ENCODE measurements around the gene MAP3K14. TPM values are rescaled to one million over a fixed set of nuclear protein-coding genes. Genes with fewer than 3 reads are reported as not detected.

MAP3K14 gene
- total RNA-seq, 1 experiment from 2014 or later = 7.8 TPM

DNA sequence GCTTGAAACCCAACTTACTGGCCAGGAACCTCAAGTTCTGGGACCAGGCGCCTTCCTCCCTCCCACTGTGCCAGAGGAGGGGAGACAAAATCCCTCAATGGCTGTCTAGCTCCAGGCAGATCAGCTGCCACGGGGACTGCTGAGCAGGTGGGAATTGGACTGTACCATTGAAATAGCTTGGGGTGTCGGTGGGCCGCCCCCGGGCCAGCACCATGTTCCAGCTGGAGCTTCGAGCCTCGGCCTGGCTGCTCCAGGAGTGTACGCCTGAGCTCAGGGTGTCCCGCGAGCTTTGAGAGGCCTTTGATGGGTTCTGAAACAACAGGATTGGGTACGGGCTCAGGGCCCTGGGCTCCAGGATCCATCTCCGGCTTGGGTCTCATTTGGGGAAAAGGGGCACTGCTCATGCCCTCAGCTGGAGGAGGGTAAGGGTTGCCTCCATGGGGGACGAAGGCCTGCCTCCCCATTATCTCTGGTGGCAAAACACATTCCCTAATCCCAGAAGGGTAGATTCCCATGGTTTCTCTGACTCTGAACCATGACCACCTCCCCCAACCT is 50.4 kb downstream of the MAP3K14 start:
- Histone ChIP-seq H3T11ph (ENCODE audit: low read length) (no peak overlapping the region), H2BK12ac (ENCODE audit: insufficient read length, low read depth, low read length) (no peak overlapping the region), H3K79me1 (ENCODE audit: insufficient read depth, low read depth, low read length, poor library complexity, severe bottlenecking) (no peaks in the 10 kb centered on the region), H4K8ac (replicated peaks; ENCODE audit: insufficient read length, low read depth, low read length) (no peak overlapping the region), H2AK5ac (ENCODE audit: insufficient read length, low read length) (no peak overlapping the region), H3K4ac (ENCODE audit: low read depth, low read length) (no peak overlapping the region), H3K4me2 (ENCODE audit: insufficient read depth, insufficient read length, low read length) (no peak overlapping the region), H3K23ac (ENCODE audit: insufficient read length, low read depth, low read length) (no peak overlapping the region), H4K20me1 (ENCODE audit: control insufficient read depth, insufficient read depth, insufficient read length) (no peaks in the 10 kb centered on the region), H3K14ac (ENCODE audit: insufficient read depth, low read length) (no peak overlapping the region), H3K79me2 (ENCODE audit: insufficient read depth, low read length) (no peaks in the 10 kb centered on the region), H3K27me3 (ENCODE audit: insufficient read depth, low read length) (no peaks in the 10 kb centered on the region), H3K27ac (ENCODE audit: insufficient read length, low read depth, low read length) (no peak overlapping the region), H2BK5ac (ENCODE audit: insufficient read length, low read length) (no peak overlapping the region), H3K23me2 (ENCODE audit: insufficient read length, low read depth, low read length, poor library complexity, severe bottlenecking) (peaks cover 9% of the 10 kb centered on the region), H4K91ac (ENCODE audit: insufficient read length, low read depth, low read length) (no peak overlapping the region), H2BK20ac (ENCODE audit: low read depth, low read length, poor library complexity, severe bottlenecking) (no peak overlapping the region), H2BK15ac (ENCODE audit: low read depth, low read length) (no peak overlapping the region), H2AFZ (ENCODE audit: low read length) (no peak overlapping the region), H3K9ac (ENCODE audit: extremely low read depth, insufficient read length, low read length) (no peak overlapping the region), H3K18ac (ENCODE audit: insufficient read length, low read depth, low read length) (no peak overlapping the region), H3K4me1 (ENCODE audit: insufficient read depth, low read length) (no peaks in the 10 kb centered on the region), H4K5ac (ENCODE audit: insufficient read length, low read depth, low read length) (no peak overlapping the region), H2BK120ac (ENCODE audit: low read depth, low read length, poor library complexity, severe bottlenecking) (no peak overlapping the region), H3K9me3 (ENCODE audit: control insufficient read depth, low read depth, low read length) (no peaks in the 10 kb centered on the region), H3K56ac (ENCODE audit: insufficient read length, low read depth, low read length) (no peak overlapping the region)
- Mint-ChIP-seq H3K9me3 (no peaks in the 10 kb centered on the region), H3K27me3 (ENCODE audit: low read depth) (peaks cover 2% of the 10 kb centered on the region; the same call in 1 of the 2 replicates), H3K4me3 (no peak overlapping the region), H3K36me3 (ENCODE audit: insufficient read depth in 1 of 3, low read depth in 3 of 3) (peaks cover 12 to 49% (median 41%) of the 10 kb centered on the region in 3 experiments; a peak in 6 of 7 replicates), H3K27ac (no peak overlapping the region), H3K4me1 (peaks cover 5 to 8% of the 10 kb centered on the region in 2 experiments)
- DNase-seq = peak; percentile 25
- TF ChIP-seq, protein P1, sequence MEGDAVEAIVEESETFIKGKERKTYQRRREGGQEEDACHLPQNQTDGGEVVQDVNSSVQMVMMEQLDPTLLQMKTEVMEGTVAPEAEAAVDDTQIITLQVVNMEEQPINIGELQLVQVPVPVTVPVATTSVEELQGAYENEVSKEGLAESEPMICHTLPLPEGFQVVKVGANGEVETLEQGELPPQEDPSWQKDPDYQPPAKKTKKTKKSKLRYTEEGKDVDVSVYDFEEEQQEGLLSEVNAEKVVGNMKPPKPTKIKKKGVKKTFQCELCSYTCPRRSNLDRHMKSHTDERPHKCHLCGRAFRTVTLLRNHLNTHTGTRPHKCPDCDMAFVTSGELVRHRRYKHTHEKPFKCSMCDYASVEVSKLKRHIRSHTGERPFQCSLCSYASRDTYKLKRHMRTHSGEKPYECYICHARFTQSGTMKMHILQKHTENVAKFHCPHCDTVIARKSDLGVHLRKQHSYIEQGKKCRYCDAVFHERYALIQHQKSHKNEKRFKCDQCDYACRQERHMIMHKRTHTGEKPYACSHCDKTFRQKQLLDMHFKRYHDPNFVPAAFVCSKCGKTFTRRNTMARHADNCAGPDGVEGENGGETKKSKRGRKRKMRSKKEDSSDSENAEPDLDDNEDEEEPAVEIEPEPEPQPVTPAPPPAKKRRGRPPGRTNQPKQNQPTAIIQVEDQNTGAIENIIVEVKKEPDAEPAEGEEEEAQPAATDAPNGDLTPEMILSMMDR (conservative IDR thresholded peaks at IDR 0.05) = no peak
- no CpG with 5 or more reads among the region's 13 CpGs for WGBS (ENCODE audit: extremely low coverage, insufficient read length, low lambda C conversion rate)
